Stimulated activated CD8-positive, alpha-beta memory T cell treated with anti-CD3 and anti-CD28 coated beads, Interleukin-2, amount 100 ng/mL, for 1 hour (primary cell): ENCODE results near the gene PCDHGC3.
A peak's percentile ranks its signal among the peaks of the same experiment; 100 is the strongest.

Experiments used
- DNase-seq, 2 donors: peaks; one replicate each; pipeline ENCODE4 v3.0.0-alpha.2; 2020; ENCODE audit warnings: low read depth in 2 of 2

PCDHGC3 gene

DNA sequence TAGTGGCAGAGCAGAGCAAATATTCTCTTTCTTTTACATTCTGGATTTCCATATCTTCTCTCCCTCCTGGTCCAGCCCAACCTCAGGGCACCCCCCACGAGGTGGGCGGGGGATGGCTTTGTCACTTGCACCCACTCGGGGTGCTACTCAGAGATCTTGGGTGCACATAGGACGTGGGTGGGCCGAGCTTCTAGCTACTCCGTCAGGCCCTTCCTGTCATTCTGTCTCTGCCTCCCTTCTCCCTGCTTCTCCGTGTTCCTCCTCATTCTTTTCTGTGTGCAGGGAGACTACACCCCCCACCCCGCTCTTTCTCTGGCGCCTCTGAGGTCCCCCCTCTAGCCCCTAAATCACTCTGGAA is 32.7 kb downstream of the PCDHGC3 start:
- DNase-seq = no peak

DNA sequence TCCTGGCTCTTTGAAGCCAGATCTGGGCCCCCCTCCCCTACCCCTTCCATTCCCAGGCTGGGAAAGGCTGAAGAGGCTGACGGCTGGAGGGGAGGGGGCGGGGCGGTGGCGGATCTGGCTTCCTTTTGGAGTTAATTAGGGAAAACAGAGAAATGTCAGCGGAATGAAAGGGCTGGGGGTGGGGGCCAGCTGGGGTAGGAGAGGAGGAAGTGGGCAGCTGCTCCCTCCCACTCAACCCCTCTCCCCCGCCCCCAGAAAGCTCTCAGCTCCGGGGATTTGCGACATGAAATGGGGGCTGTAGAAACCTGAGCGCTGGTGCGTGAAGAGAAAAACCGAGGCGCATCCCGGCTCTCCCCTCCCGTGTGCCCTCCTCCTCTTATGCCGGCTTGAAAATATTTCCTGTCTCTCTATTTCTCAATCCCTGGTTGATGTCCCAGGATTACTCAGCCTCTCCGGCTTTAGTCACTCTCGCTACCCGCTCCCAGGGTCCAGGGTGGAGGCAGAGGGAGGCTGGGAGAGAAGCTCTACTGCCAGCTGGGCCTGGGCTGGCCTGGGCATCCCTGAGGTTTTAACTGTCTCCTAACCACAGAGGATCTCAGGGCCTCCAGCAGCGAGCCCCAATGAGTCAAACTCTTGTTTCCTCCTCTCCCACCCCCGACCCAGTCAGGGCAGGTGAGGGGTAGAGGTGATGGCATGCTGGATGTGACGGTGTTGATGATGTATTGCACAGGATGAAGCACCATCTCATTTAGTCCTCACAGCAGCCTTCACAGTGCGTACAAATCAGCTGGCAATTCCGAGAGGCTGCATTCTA is 33.2 kb downstream of the PCDHGC3 start:
- no peak for DNase-seq

DNA sequence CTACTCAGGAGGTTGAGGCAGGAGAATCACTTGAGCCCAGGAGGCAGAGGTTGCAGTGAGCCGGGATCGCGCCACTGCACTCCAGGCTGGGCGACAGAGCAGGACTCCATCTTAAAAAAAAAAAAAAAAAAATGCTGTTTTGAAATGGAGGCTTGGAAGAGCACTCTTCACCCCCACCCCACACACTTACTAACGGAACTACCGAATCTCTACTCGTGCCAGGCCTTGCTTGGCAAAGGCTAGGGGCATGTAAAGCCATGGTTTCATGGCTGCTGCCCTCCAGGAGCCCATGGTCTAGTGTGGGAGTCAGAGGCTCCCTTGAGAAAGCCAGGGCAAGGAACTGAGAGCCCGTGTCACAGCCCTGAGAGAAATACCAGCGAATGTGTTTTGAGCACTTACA is 34.4 kb downstream of the PCDHGC3 start:
- no peak for DNase-seq

DNA sequence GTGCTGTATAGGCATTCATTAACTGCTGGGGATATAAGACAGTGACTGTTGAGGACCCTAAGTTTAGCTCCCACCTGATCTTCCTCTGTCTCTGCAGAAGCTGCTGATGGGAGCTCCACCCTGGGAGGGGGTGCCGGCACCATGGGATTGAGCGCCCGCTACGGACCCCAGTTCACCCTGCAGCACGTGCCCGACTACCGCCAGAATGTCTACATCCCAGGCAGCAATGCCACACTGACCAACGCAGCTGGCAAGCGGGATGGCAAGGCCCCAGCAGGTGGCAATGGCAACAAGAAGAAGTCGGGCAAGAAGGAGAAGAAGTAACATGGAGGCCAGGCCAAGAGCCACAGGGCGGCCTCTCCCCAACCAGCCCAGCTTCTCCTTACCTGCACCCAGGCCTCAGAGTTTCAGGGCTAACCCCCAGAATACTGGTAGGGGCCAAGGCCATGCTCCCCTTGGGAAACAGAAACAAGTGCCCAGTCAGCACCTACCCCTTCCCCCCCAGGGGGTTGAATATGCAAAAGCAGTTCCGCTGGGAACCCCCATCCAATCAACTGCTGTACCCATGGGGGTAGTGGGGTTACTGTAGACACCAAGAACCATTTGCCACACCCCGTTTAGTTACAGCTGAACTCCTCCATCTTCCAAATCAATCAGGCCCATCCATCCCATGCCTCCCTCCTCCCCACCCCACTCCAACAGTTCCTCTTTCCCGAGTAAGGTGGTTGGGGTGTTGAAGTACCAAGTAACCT is 35.3 kb downstream of the PCDHGC3 start:
- no peak for DNase-seq

DNA sequence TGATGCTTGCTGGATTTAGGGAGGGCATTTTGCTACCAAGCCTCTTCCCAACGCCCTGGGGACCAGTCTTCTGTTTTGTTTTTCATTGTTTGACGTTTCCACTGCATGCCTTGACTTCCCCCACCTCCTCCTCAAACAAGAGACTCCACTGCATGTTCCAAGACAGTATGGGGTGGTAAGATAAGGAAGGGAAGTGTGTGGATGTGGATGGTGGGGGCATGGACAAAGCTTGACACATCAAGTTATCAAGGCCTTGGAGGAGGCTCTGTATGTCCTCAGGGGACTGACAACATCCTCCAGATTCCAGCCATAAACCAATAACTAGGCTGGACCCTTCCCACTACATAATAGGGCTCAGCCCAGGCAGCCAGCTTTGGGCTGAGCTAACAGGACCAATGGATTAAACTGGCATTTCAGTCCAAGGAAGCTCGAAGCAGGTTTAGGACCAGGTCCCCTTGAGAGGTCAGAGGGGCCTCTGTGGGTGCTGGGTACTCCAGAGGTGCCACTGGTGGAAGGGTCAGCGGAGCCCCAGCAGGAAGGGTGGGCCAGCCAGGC is 36.1 kb downstream of the PCDHGC3 start:
- DNase-seq = no peak

DNA sequence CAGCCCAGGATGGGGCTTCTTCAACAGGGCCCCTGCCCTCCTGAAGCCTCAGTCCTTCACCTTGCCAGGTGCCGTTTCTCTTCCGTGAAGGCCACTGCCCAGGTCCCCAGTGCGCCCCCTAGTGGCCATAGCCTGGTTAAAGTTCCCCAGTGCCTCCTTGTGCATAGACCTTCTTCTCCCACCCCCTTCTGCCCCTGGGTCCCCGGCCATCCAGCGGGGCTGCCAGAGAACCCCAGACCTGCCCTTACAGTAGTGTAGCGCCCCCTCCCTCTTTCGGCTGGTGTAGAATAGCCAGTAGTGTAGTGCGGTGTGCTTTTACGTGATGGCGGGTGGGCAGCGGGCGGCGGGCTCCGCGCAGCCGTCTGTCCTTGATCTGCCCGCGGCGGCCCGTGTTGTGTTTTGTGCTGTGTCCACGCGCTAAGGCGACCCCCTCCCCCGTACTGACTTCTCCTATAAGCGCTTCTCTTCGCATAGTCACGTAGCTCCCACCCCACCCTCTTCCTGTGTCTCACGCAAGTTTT is 36.7 kb downstream of the PCDHGC3 start:
- peak; percentile 62 to 76 for DNase-seq

DNA sequence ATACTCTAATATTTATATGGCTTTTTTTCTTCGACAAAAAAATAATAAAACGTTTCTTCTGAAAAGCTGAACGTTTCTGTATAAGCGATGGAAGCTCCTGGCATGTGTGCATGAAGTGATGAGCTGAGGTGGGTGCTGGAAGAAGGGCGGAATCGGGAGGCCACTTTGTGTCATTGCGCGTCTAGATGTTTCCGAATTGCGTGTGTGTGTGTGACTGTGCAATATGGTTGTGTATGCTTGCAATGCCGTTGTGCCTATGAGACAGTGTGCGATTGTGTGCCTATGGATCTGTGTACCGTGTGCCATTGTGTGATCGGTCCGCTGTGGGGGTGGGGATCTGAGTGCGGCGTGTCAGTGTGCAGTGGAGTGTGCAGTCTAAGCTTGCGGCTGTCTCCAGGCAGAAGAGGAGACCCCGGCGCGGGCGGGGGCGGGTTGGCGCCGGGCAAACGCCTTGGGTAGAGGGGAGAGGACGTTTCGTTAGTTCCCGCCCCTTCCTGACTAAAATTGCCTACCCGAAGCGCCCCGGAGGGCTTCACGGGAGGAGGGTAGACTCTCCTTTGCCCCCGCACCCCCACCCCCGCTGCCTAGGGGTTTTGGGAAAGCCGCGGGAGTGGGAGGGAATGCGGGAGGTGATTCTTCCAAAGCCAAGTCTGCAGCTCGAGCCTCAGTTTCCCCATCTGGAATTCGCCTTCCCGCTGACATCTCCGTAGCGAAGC is 37.3 kb downstream of the PCDHGC3 start:
- no peak for DNase-seq

DNA sequence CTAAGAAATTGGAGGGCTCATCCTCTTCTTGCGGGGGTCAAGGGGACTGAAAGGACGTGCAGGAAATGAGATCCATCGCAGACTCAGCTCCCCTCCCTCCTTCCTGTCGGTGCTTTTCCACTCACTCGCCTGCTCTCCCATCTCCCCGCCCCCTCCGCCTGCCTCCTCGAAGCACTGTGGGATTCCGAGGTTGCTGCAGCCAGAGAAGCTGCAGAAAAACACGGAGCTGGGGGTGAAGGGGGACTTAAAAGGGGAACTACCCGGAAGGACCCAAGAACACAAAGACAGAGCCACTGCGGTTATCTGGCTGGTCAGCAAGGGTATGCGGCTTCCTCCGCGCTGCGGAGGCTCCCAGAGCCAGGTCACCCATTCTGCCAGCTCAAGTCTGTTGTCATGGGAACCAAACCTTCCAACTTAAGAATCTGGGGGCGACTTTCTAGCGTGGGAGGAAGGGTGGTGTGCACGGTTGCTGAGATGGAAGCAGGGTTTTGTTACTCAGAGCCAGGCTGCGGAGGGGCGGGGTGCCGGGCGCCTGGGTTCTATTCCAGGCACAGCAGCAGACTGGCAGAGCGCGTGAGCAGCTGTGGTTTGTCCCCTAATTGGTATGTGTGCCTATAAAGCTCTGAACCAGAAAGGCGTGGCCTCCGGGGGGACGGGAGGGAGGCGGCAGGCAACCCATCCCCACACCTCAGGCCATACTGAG is 38.0 kb downstream of the PCDHGC3 start:
- peak in 1 of 2 donors; percentile 35 for DNase-seq

DNA sequence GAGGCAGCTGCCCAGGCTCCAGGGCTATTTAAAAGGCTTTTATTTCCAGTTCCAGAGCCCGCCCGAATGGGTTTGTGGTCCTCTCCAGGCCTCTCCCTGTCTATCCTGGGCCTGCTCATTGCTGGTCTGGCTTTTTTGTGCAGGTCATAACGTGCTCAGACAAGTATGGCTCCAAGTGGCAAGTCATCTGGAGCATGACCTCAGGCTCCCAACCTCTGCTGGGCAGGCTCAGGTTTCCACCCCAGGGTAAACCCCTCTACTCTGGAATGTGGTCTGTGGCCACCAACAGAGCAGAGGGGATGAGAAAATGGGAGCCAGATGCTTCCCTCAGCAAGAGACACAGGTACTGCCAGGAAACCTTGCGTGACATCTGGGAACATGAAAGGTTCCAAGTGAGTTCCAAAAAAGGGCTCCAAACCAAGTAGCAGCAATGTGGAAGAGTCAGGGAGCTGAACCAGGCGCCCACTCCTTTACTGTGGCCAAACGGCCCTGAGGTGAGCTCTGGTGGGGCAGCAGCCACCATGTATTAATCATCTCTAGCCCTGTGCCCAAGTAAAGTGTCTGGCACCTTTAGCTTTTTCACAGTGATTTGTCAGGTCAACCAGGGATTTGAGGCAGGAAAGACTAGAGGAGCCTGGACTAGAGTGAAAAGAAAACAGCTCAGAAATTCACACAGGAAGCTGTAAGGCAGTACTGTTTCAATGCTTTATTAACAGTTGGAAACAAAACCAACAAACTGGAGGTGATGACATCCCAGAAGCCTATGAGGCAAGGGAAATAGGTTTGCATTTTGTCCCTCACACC is 38.8 kb downstream of the PCDHGC3 start:
- no peak for DNase-seq

DNA sequence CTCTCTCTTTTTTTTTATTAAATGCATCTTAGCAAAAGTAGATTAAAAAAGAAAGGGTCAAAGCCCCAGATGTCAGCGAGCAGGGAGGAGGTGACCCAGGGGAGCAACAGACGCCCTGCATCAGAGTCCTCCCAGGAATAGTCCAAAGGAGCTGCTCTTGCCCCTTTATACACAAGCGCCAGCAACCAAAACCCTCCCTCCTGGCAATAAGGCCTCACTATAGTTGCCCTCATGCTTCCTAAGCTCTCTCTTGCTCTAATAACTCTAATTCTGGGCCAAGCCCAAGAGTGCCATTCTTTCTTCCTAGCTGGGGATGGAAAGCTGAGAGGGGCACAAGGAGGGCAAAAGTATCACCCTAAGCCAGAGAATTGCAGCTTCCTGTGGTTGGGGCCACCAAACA is 39.4 kb downstream of the PCDHGC3 start:
- no peak for DNase-seq

DNA sequence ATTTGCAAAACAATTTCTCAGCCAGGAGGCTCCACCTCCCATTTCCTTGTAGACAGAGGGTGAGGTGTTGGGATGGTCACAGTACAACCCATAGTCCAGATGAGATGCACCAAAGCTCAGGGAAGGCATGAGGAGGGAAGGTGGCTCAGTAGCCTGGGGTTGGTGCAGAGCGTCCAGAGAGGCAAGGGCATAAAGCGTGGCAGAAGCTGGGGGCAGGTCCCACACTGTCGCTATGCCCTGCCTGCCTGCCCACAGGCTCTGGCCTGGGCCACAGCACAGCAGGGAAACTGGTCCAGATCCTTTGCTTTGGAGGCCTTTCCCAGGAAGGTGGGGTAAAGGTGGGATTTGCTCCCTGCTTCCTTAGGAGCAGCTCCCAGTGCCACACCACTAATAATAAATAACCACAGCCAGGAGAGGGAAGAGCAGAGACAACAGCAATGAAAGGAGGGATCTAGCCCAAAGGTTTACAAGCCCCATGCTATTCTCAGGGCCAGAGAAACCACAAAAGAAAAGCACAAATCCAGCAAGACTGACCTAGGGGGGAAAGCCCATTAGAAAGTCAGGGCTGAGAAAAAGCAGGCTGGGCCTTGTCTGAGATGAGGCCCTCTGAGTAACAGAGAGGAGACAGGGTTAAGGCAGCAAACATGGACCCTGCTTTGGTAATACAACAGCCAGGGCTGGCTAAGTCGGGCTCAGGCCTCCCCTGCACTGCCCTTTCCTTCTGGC is 40.3 kb downstream of the PCDHGC3 start:
- DNase-seq = no peak

DNA sequence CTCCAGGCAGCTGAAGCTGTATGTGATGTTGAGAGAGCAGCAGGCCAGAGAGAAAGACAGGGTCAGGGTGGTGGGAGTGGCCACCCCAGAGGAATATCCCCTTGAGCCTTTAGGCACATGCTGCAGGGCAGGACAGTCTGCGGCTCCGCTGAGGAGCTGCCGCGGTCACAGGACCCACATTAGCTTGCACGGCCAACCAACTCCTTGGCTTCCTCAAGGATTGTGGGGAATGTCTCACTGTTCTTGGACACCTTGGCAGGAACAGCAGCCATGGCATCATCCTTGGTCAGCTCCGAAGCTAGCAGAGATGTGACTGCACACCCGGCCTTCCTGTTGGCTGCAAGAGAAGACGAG is 40.9 kb downstream of the PCDHGC3 start:
- no peak for DNase-seq

DNA sequence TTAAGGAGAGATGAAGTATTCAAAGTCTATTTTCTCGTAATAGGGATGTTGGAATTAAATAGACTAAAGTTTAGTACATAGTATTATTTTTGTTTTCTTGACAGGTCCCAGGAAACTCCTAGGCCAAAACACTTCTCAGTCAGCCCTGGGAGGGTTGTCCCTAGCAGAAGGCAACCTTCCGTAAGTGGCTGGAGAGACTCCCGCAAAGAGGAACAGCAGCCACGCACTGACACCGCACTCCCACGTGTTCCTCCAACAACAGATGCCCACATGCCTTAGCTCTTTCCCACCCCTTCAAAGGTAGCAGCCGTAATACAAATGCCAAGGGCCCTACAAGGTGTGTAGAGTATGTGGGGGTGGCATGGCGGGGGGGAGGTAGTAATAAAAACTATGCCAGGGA is 41.5 kb downstream of the PCDHGC3 start:
- DNase-seq = no peak

DNA sequence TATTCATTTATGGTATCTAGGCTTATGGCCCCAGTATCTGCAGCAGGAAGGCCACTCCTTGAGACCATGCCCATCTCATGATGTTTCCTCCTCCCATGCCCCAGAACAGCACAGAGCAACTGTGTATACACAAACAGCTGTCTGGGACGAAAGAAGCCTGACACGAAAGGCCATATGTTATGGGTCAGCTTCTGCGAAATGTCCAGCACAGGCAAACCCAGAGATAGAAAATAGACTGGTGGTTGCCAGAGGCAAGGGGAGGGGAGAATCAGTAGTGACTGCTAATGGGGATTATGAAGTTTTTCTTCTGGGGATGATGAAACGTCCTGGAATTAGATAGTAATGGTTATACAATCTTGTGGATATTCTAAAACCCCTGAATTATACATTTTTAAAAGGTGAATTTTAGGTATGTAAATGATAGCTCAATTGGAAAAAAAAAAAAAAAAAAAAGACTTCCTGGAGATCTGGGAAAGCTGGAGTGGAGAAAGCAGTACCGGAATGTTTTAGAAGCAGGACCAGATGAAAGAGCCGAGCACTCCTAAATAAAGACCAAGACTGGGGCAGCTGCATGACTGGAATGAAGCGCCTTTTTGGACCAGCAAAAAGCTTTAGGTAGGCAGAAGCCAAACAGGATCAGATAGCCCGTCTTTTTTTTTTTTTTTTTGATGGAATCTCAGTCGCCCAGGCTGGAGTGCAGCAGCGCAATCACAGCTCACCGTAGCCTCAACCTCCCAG is 42.3 kb downstream of the PCDHGC3 start:
- DNase-seq = no peak

DNA sequence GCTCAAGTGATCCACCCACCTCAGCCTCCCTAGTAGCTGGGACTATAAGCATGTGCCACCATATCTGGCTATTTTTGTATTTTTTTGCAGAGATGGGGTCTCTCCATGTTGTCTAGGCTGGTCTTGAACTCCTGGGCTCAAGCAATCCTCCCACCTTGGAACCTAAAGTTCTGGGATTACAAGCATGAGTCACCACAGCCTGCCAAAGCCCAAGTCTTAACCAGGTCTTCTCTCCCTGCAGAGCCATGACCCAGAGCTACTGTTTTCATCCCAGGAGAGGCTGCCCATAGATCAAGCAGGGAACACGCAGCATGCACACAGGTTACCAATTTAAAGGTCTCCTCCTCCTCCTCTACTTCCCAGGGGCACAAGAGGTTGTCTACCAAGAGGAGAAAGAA is 42.9 kb downstream of the PCDHGC3 start:
- DNase-seq = no peak

DNA sequence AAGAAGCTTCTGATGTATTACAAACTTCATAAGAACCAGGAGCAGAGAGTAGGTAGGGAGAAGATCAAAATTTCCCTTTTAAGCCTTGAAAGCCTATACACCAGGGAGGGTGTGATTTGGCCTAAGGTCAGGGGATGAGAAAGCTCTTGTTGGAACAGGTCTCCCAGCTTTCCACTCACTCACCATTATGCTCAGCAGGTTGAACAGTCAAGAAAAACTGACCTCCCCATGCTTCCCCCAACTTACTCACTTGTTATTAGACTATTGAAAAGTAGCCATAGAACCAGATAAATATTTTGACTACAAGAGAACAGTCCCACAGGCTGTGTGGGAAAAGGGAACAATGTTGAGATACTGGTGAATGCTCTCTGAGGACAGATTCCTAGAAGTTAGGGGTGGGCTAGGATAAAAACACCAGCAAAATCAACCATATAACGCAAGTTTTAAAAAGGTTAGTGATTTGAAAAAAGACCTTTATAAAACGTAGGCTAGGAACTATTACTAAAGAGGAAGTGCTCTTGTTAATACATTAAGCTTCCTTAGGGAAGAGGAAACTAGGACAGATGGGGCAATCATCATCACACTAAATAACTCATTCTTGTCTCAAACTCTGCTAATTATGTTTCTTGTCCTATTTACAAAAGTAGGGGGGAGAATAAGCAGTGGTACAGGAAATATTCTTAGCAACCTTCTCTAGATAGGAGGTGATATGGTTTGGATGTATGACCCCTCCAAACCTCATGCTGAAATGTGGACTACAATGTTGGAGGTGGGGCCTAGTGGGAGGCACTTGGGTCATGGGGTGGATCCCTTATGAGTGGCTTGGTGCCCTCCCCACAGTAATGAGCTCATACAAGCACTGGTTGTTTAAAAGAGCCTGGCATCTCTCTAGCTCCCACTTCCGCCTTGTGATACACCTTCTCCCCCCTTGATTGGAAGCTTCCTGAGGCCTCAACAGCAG is 44.1 kb downstream of the PCDHGC3 start:
- DNase-seq = no peak

DNA sequence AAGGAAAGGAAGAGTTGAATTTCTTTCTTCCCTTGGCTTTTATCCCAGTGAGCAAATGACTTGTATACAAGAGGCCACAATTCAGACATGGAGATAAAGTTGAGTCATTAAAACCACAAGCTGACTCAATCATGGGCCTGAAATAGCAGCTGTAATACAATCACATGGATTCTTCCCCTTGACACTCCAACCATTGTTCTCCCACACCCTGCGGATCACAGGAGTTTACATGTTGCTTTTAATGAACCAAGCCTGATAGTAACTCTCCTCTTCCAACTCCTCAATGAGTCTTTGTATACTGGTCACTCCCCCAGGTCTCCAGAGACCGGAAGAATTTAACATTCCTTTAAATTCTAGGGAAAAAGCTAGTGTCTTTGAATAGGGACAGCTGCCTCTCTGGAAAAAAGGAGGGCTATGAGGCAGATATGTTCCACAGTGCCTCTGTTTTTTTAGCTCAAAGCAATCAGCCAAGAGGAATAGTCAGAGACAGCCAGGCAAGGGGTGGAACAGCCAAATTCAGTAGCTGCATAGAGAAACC is 45.5 kb downstream of the PCDHGC3 start:
- no peak for DNase-seq

DNA sequence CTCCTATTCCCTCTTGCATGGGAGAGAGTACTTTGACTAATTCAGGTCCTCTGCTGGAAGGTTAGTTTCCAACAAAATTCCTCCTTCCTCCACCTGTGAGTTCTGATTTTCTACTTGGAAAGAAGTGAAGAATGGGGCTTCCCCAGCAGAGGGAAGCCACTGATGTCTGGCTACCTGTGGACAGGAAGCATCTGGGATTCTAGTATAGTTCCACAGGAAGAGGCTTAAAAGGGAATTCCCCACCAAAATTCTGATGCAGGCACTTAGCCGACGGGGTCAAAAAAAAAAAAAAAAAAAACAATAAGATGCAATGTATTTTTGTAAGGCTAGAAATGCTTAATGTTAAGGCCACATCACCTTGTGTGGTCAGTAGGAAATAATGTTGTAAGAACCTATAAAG is 46.5 kb downstream of the PCDHGC3 start:
- DNase-seq = no peak
